DOHH2 (cell line): Measurements from ENCODE around the gene ITLN1.

ENCODE experiments used
- H3F3A ChIP-seq: fragments of 200-600 bp; sonication (generic), shearing (Covaris generic); 2 replicates; pipeline ENCODE4 v1.6.0; 2016; ENCODE audit warnings: antibody characterized with exemption, mild to moderate bottlenecking; ENCODE audit not compliant: control insufficient read depth, insufficient read depth
- H3K27ac ChIP-seq: fragments of 200-600 bp; sonication (generic); 2 replicates; pipeline ENCODE4 v1.5.1; 2014; ENCODE audit warnings: low read depth, mild to moderate bottlenecking, low read length, moderate library complexity
- H3K27me3 ChIP-seq: fragments of 200-600 bp; sonication (generic); 2 replicates; pipeline ENCODE4 v1.6.1; 2014; ENCODE audit warnings: mild to moderate bottlenecking, low read length, mixed read lengths; ENCODE audit not compliant: control insufficient read depth
- H3K36me3 ChIP-seq: fragments of 200-600 bp; sonication (generic); 2 replicates; pipeline ENCODE4 v1.6.1; 2014; ENCODE audit warnings: mild to moderate bottlenecking, low read length, moderate library complexity, mixed read lengths; ENCODE audit not compliant: control insufficient read depth
- H3K4me1 ChIP-seq: fragments of 200-600 bp; sonication (generic); 2 replicates; pipeline ENCODE4 v1.6.1; 2014; ENCODE audit warnings: mild to moderate bottlenecking, low read length, mixed read lengths; ENCODE audit not compliant: control insufficient read depth
- H3K4me2 ChIP-seq: fragments of 200-600 bp; sonication (generic); 2 replicates; pipeline ENCODE4 v1.6.0; 2014; ENCODE audit warnings: mild to moderate bottlenecking, low read length, moderate library complexity
- H3K4me3 ChIP-seq: fragments of 200-600 bp; sonication (generic); 2 replicates; pipeline ENCODE4 v1.5.1; 2014; ENCODE audit warnings: mild to moderate bottlenecking, low read length, mixed read lengths
- H3K79me2 ChIP-seq: fragments of 200-600 bp; sonication (generic); 2 replicates; pipeline ENCODE4 v1.6.1; 2014; ENCODE audit warnings: mild to moderate bottlenecking, low read length, mixed read lengths; ENCODE audit not compliant: control insufficient read depth
- H3K9me2 ChIP-seq: fragments of 200-600 bp; sonication (generic); replicated peaks from 2 replicates; pipeline ENCODE4 v1.6.1; 2014; ENCODE audit warnings: mild to moderate bottlenecking, low read length, mixed read lengths; ENCODE audit not compliant: control insufficient read depth
- H3K9me3 ChIP-seq: fragments of 200-600 bp; sonication (generic); 2 replicates; pipeline ENCODE4 v1.6.1; 2014; ENCODE audit warnings: antibody characterized with exemption, low read length, mixed read lengths; ENCODE audit not compliant: control insufficient read depth, insufficient read depth
- H4K20me1 ChIP-seq: fragments of 200-600 bp; sonication (generic); 2 replicates; pipeline ENCODE4 v1.6.0; 2014; ENCODE audit warnings: low read depth, mild to moderate bottlenecking, antibody characterized with exemption, low read length, moderate library complexity; ENCODE audit not compliant: control insufficient read depth, insufficient read depth
- EZH2phosphoT487 ChIP-seq: fragments of 200-600 bp; sonication (generic); IDR thresholded peaks from 2 replicates; pipeline ENCODE4 v1.6.1; 2017; ENCODE audit warnings: borderline replicate concordance, mild to moderate bottlenecking, antibody characterized with exemption, low read length, moderate library complexity, mixed read lengths
- TF ChIP-seq, protein P1 (sequence below): fragments of 200-600 bp; sonication (generic); IDR thresholded peaks from one replicate; pipeline ENCODE4 v1.5.1; 2014; ENCODE audit warnings: antibody characterized with exemption, mild to moderate bottlenecking, low read depth, low read length; ENCODE audit not compliant: poor library complexity, severe bottlenecking

Gene ITLN1

GRCh38 chr1:160836561-160836960 is 48.4 kb downstream of the ITLN1 start:
- H3K4me2 ChIP-seq: no peak overlapping the region
- TF ChIP-seq, protein P1, sequence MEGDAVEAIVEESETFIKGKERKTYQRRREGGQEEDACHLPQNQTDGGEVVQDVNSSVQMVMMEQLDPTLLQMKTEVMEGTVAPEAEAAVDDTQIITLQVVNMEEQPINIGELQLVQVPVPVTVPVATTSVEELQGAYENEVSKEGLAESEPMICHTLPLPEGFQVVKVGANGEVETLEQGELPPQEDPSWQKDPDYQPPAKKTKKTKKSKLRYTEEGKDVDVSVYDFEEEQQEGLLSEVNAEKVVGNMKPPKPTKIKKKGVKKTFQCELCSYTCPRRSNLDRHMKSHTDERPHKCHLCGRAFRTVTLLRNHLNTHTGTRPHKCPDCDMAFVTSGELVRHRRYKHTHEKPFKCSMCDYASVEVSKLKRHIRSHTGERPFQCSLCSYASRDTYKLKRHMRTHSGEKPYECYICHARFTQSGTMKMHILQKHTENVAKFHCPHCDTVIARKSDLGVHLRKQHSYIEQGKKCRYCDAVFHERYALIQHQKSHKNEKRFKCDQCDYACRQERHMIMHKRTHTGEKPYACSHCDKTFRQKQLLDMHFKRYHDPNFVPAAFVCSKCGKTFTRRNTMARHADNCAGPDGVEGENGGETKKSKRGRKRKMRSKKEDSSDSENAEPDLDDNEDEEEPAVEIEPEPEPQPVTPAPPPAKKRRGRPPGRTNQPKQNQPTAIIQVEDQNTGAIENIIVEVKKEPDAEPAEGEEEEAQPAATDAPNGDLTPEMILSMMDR: no peak
- TF ChIP-seq EZH2phosphoT487: no peak
- H3K4me3 ChIP-seq: no peak overlapping the region
- no peaks in the 10 kb centered on the region for H3K79me2 ChIP-seq
- H3K4me1 ChIP-seq: peaks cover 19% of the 10 kb centered on the region
- H3K36me3 ChIP-seq: no peaks in the 10 kb centered on the region
- H4K20me1 ChIP-seq: no peaks in the 10 kb centered on the region
- no peaks in the 10 kb centered on the region for H3K9me3 ChIP-seq
- H3K9me2 ChIP-seq: no peaks in the 10 kb centered on the region
- H3F3A ChIP-seq: peaks cover 3% of the 10 kb centered on the region; the same call in 1 of the 2 replicates
- no peak overlapping the region for H3K27ac ChIP-seq
- H3K27me3 ChIP-seq: no peaks in the 10 kb centered on the region

GRCh38 chr1:160835751-160836150 is 49.2 kb downstream of the ITLN1 start:
- Histone ChIP-seq H3K9me3 (no peaks in the 10 kb centered on the region), H3K79me2 (no peaks in the 10 kb centered on the region), H3F3A (peaks cover 3% of the 10 kb centered on the region; the same call in 1 of the 2 replicates), H4K20me1 (no peaks in the 10 kb centered on the region), H3K27ac (no peak overlapping the region), H3K4me1 (peaks cover 19% of the 10 kb centered on the region), H3K4me3 (no peak overlapping the region), H3K36me3 (no peaks in the 10 kb centered on the region), H3K9me2 (no peaks in the 10 kb centered on the region), H3K4me2 (no peak overlapping the region), H3K27me3 (no peaks in the 10 kb centered on the region; the same call in 1 of the 2 replicates)
- TF ChIP-seq, protein P1: no peak
- no peak for TF ChIP-seq EZH2phosphoT487

DNA sequence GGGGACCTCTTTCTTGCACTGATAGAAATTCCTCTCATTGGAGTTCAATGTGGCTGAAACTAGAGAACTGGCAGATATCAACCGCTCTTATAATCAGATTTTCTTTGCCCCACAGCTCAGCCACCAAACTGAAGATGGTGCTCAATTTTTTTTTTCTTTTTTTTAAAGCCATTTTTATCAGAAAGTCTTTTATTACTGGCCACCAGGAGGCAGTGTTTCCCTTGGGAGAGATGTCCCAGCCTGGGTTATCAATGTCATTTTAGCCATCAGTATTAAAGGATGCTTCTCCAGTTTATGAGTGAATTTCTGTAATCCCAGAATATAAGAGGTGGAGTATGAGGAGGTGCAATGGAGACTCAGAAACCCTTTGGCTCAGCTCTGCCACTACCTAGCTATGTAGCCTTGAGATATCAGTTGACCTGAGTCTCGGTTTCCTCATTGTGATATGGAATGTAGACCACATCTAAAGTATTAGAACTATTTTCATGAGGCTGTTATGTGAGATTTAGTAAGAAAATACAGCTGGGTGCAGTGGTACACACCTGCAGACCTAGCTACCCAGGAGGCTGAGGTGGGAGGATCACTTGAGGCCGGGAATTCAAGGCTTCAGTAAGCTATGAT is 49.9 kb downstream of the ITLN1 start:
- peaks cover 3% of the 10 kb centered on the region; the same call in 1 of the 2 replicates for H3F3A ChIP-seq
- no peaks in the 10 kb centered on the region for H3K9me2 ChIP-seq
- H3K27ac ChIP-seq: no peak overlapping the region
- no peaks in the 10 kb centered on the region for H3K9me3 ChIP-seq
- TF ChIP-seq, protein P1: peak; percentile 59
- TF ChIP-seq EZH2phosphoT487: no peak
- H3K4me3 ChIP-seq: no peak overlapping the region
- peaks cover 19% of the 10 kb centered on the region for H3K4me1 ChIP-seq
- peaks cover 3% of the 10 kb centered on the region for H3K27me3 ChIP-seq
- no peaks in the 10 kb centered on the region for H4K20me1 ChIP-seq
- H3K79me2 ChIP-seq: no peaks in the 10 kb centered on the region
- no peak overlapping the region for H3K4me2 ChIP-seq
- H3K36me3 ChIP-seq: no peaks in the 10 kb centered on the region
